ENCODE measurements around the gene CA5A. TPM values are rescaled to one million over a fixed set of nuclear protein-coding genes. Genes with fewer than 3 reads are reported as not detected.
"Not testable (repeated sequence)": the region's sequence is repeated elsewhere in the genome, so short reads cannot be mapped to it uniquely, and the experiment has no call there.

CA5A gene
- total RNA-seq, 3 donors from 2014 or later = not detected

- intact Hi-C loops (cut with DNase I; ENCODE audit: low total_unique reads) = no loop called here
- Histone ChIP-seq H3K27me3 (no peaks in the 10 kb centered on the region), H3K4me1 (no peaks in the 10 kb centered on the region), H3K4me3 (no peak overlapping the region), H3K36me3 (no peaks in the 10 kb centered on the region), H3K27ac (no peak overlapping the region), H3K9me3 (no peaks in the 10 kb centered on the region)
- no peak for DNase-seq (ENCODE audit: low spot score in 2 of 2)
- no peak for TF ChIP-seq POLR2AphosphoS5 (IDR thresholded peaks at IDR 0.05)
- no peak for TF ChIP-seq CTCF (IDR thresholded peaks at IDR 0.05)
- no peak for TF ChIP-seq POLR2A (IDR thresholded peaks at IDR 0.05)
These were observed 16.7 kb downstream of the CA5A start for GRCh38 chr16:87919681-87919994.

GRCh38 chr16:87918866-87919680, 17.3 kb downstream of the CA5A start:
- no peaks in the 10 kb centered on the region for H3K9me3 ChIP-seq
- H3K27me3 ChIP-seq = peaks cover 0 to under 1% of the 10 kb centered on the region in 2 donors
- intact Hi-C loops (cut with DNase I; ENCODE audit: low total_unique reads) = no loop called here
- peak overlapping the region; percentile 16 to 49 (median 28) for H3K4me3 ChIP-seq
- DNase-seq (ENCODE audit: low spot score in 2 of 2) = no peak
- H3K4me1 ChIP-seq = no peaks in the 10 kb centered on the region
- no peak for TF ChIP-seq CTCF (IDR thresholded peaks at IDR 0.05)
- no peak for TF ChIP-seq POLR2AphosphoS5 (IDR thresholded peaks at IDR 0.05)
- TF ChIP-seq POLR2A (IDR thresholded peaks at IDR 0.05) = no peak
- peak overlapping the region; percentile 35 to 42 for H3K27ac ChIP-seq
- no peaks in the 10 kb centered on the region for H3K36me3 ChIP-seq

GRCh38 chr16:87918338-87918737, 18.0 kb downstream of the CA5A start:
- H3K36me3 ChIP-seq = no peaks in the 10 kb centered on the region
- peak overlapping the region; percentile 42 to 74 for H3K27ac ChIP-seq
- no peak for DNase-seq (ENCODE audit: low spot score in 2 of 2)

GRCh38 chr16:87917503-87917902, 18.8 kb downstream of the CA5A start:
- no peak for DNase-seq (ENCODE audit: low spot score in 2 of 2)
- no peak overlapping the region for H3K27ac ChIP-seq
- intact Hi-C loops (cut with DNase I; ENCODE audit: low total_unique reads) = no loop called here
- no peak for TF ChIP-seq POLR2AphosphoS5 (IDR thresholded peaks at IDR 0.05)
- no peak for TF ChIP-seq CTCF (IDR thresholded peaks at IDR 0.05)
- no peak for TF ChIP-seq POLR2A (IDR thresholded peaks at IDR 0.05)
- H3K27me3 ChIP-seq = peaks cover 0 to 4% of the 10 kb centered on the region in 2 donors
- no peaks in the 10 kb centered on the region for H3K36me3 ChIP-seq
- H3K4me3 ChIP-seq = no peak overlapping the region
- no peaks in the 10 kb centered on the region for H3K9me3 ChIP-seq
- no peaks in the 10 kb centered on the region for H3K4me1 ChIP-seq

More at GRCh38 chr16:87918338-87918737, 18.0 kb downstream of the CA5A start:
- Histone ChIP-seq H3K4me3 (peak overlapping the region; percentile 16 to 49 (median 28)), H3K4me1 (no peaks in the 10 kb centered on the region), H3K27me3 (peaks cover 0 to 4% of the 10 kb centered on the region in 2 donors), H3K9me3 (no peaks in the 10 kb centered on the region)
- intact Hi-C loops (cut with DNase I; ENCODE audit: low total_unique reads) = no loop called here
- TF ChIP-seq POLR2A (IDR thresholded peaks at IDR 0.05) (no peak), CTCF (IDR thresholded peaks at IDR 0.05) (no peak), POLR2AphosphoS5 (IDR thresholded peaks at IDR 0.05) (no peak)

GRCh38 chr16:87914812-87915211, 21.5 kb downstream of the CA5A start:
- Histone ChIP-seq H3K9me3 (no peaks in the 10 kb centered on the region), H3K4me3 (no peak overlapping the region), H3K27ac (no peak overlapping the region), H3K36me3 (no peaks in the 10 kb centered on the region), H3K4me1 (no peaks in the 10 kb centered on the region), H3K27me3 (peaks cover 0 to 4% of the 10 kb centered on the region in 2 donors)
- TF ChIP-seq POLR2A (IDR thresholded peaks at IDR 0.05) (no peak), CTCF (IDR thresholded peaks at IDR 0.05) (no peak), POLR2AphosphoS5 (IDR thresholded peaks at IDR 0.05) (no peak)
- no peak for DNase-seq (ENCODE audit: low spot score in 2 of 2)
- intact Hi-C loops (cut with DNase I; ENCODE audit: low total_unique reads) = no loop called here

GRCh38 chr16:87914021-87914725, 22.2 kb downstream of the CA5A start:
- intact Hi-C loops (cut with DNase I; ENCODE audit: low total_unique reads); H3K27ac ChIP-seq; H3K9me3 ChIP-seq; H3K27me3 ChIP-seq; H3K36me3 ChIP-seq; H3K4me3 ChIP-seq; H3K4me1 ChIP-seq; DNase-seq (ENCODE audit: low spot score in 2 of 2): not testable (repeated sequence)

- H3K4me3 ChIP-seq; H3K36me3 ChIP-seq; DNase-seq (ENCODE audit: low spot score in 2 of 2); H3K9me3 ChIP-seq; intact Hi-C loops (cut with DNase I; ENCODE audit: low total_unique reads); H3K27ac ChIP-seq; H3K4me1 ChIP-seq; H3K27me3 ChIP-seq: not testable (repeated sequence)
These were observed 23.6 kb downstream of the CA5A start for GRCh38 chr16:87912691-87913090.
